ENCODE results near the gene RTL9.

Gene RTL9

DNA sequence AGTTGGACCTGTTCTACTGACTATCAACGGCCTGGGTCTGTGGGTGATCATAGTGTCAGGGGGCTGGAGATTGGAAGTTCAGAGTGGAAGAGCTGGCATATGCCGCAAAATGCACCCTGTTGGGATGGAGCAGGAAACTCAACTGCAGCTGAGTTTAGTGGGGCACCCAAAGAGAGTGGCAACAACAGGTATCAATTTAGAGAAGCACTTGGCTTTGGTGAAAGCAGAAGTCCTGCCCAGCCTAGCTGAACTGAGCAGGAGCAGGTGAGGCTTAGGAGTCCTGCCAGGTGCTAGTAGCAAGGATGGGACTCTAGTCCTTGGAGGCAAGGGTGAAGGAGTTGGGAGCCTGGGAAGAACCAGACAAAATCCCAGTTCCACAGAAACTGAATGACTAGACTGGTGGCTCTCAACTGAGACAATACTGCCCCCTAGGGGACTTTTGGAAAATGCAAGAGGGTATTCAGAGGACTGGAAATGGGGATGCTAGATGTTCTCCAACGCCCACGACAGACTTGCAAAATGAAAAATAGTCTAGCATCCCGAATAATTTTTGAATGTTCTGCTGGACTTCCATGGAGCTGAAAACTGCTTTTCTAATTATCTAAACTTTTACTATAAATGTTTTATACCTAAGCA lies 49.4 kb downstream of the RTL9 start:
- DNase-seq, result peak; percentile 16
